Large intestine (tissue), 12 donors: ENCODE measurements around the gene BPGM. TPM values are rescaled to one million over a fixed set of nuclear protein-coding genes. Genes with fewer than 3 reads are reported as not detected.

Experiments
- DNase-seq, 2 donors: peaks; one replicate each; pipeline versions ENCODE4 v3.0.0 to v3.0.0-alpha.2; 2013
- H3K27ac ChIP-seq: one replicate; pipeline ENCODE4 v1.5.1; 2013; ENCODE audit warnings: low read length
- H3K27me3 ChIP-seq: 2 replicates; pipeline ENCODE4 v1.6.1; 2013; ENCODE audit warnings: low read length; ENCODE audit not compliant: control insufficient read depth, insufficient read depth
- H3K36me3 ChIP-seq: 2 replicates; pipeline ENCODE4 v1.6.1; 2013; ENCODE audit warnings: low read length; ENCODE audit not compliant: control insufficient read depth, insufficient read depth
- H3K4me1 ChIP-seq: one replicate; pipeline ENCODE4 v1.6.1; 2013; ENCODE audit warnings: low read length; ENCODE audit not compliant: control insufficient read depth, insufficient read depth
- H3K4me3 ChIP-seq: one replicate; pipeline ENCODE4 v1.5.1; 2013; ENCODE audit warnings: low read length
- H3K9me3 ChIP-seq: one replicate; pipeline ENCODE4 v1.6.1; 2013; ENCODE audit warnings: mild to moderate bottlenecking, low read depth, low read length, moderate library complexity; ENCODE audit not compliant: control insufficient read depth
- WGBS: methylation state at CpG from one replicate; pipeline ENCODE4 v1.1.5; 2013; ENCODE audit warnings: low lambda C conversion rate; ENCODE audit not compliant: insufficient coverage; 5-methylcytosine and 5-hydroxymethylcytosine counted together
- long read RNA-seq, 11 donors: transcript quantifications; one replicate each; lab custom pipeline, GENCODE V29; 2026
- polyA plus RNA-seq: library from polyadenylated mRNA; unstranded; fragments of 120-200 nt; gene quantifications from one replicate; pipeline ENCODE4 v1.2.1, GENCODE V29; 2013

BPGM gene
- polyA plus RNA-seq = 14.9 TPM
- long read RNA-seq, donor 1, partial matches to known transcripts = 0 of 4 reads
- long read RNA-seq, donor 1, other reads (novel, unspliced or antisense) = 0 of 4 reads
- long read RNA-seq, donor 2, transcript BPGM-201 (3 exons, 1,753 nt) = major isoform, 6 of 6 reads
- long read RNA-seq, donor 2, partial matches to known transcripts = 0 of 6 reads
- long read RNA-seq, donor 2, other reads (novel, unspliced or antisense) = 0 of 6 reads
- long read RNA-seq, donor 3, transcript BPGM-201 (3 exons, 1,753 nt) = major isoform, 8 of 8 reads
- long read RNA-seq, donor 3, partial matches to known transcripts = 0 of 8 reads
- long read RNA-seq, donor 3, other reads (novel, unspliced or antisense) = 0 of 8 reads
- long read RNA-seq, donor 4, partial matches to known transcripts = 0 of 2 reads
- long read RNA-seq, donor 4, other reads (novel, unspliced or antisense) = 0 of 2 reads
- long read RNA-seq, donor 5, transcript BPGM-201 (3 exons, 1,753 nt) = major isoform, 7 of 7 reads
- long read RNA-seq, donor 5, partial matches to known transcripts = 0 of 7 reads
- long read RNA-seq, donor 5, other reads (novel, unspliced or antisense) = 0 of 7 reads
- long read RNA-seq, donor 6, partial matches to known transcripts = 0 of 4 reads
- long read RNA-seq, donor 6, other reads (novel, unspliced or antisense) = 0 of 4 reads
- long read RNA-seq, donor 7, partial matches to known transcripts = 0 of 2 reads
- long read RNA-seq, donor 7, other reads (novel, unspliced or antisense) = 0 of 2 reads
- long read RNA-seq, donor 8, transcript BPGM-201 (3 exons, 1,753 nt) = major isoform, 5 of 5 reads
- long read RNA-seq, donor 8, partial matches to known transcripts = 0 of 5 reads
- long read RNA-seq, donor 8, other reads (novel, unspliced or antisense) = 0 of 5 reads
- long read RNA-seq, donor 9, partial matches to known transcripts = 0 of 3 reads
- long read RNA-seq, donor 9, other reads (novel, unspliced or antisense) = 0 of 3 reads
- long read RNA-seq, donor 10, transcript BPGM-201 (3 exons, 1,753 nt) = major isoform, 6 of 6 reads
- long read RNA-seq, donor 10, partial matches to known transcripts = 0 of 6 reads
- long read RNA-seq, donor 10, other reads (novel, unspliced or antisense) = 0 of 6 reads
- long read RNA-seq, donor 11, transcript BPGM-201 (3 exons, 1,753 nt) = major isoform, 6 of 6 reads
- long read RNA-seq, donor 11, partial matches to known transcripts = 0 of 6 reads
- long read RNA-seq, donor 11, other reads (novel, unspliced or antisense) = 0 of 6 reads

GRCh38 chr7:134646425-134647305 lies at the start of gene BPGM:
Gene BPGM (plus strand): TSS chr7:134646853. CDS start chr7:134661508, 14,655 bp downstream.
- H3K27ac ChIP-seq = peak within 1 kb of the TSS; percentile 61
- WGBS = 0% methylated on average over 3 of the region's 36 CpGs
- peak within 1 kb of the TSS; percentile 76 for H3K4me3 ChIP-seq
- peaks cover 3% of the 10 kb centered on the region for H3K4me1 ChIP-seq
- no peaks in the 10 kb centered on the region for H3K36me3 ChIP-seq
- H3K9me3 ChIP-seq = no peaks in the 10 kb centered on the region
- no peaks in the 10 kb centered on the region for H3K27me3 ChIP-seq
- DNase-seq = peak; percentile 99 to 100

DNA sequence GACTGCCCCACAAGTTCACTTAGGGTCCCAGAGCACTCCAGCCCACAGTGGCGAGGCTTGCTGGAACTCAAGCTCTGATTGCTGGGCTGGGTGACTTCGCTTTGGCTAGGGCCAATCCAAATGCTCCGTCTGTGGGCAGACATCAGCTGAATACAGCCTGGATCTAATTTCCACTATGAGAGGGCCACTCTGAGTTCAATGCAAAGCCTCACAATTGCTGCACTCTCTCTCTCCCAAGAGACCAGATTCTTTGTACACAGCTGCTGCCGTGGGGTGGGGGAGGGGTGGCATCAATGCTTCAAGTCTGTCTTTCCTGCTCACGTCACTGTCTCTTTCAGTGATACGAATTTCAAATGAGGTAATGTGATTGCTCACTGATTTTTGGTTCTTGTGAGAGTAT lies 47.3 kb upstream of the BPGM start:
- no CpG with 5 or more reads among the region's 6 CpGs for WGBS

DNA sequence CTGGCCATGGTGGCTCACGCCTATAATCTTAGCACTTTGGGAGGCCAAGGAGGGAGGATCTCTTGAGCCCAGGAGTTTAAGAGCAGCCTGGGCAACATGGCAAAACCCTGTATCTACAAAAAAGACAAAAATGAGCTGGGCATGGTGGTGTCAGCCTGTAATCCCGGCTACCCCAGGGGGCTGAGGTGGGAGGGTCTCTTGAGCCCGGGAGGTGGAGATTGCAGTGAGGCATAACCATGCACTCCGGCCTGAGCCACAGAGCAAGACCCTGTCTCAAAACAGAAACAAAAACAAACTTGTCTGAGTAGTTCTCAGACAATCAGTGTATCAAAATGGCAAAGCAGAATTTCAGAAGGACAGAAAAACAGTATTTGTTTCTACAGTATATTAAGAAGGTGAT lies 45.2 kb upstream of the BPGM start:
- H3K27ac ChIP-seq = no peak overlapping the region
- H3K9me3 ChIP-seq = no peaks in the 10 kb centered on the region
- peaks cover 2% of the 10 kb centered on the region for H3K27me3 ChIP-seq
- no peak overlapping the region for H3K4me3 ChIP-seq
- WGBS = no CpG with 5 or more reads among the region's 4 CpGs
- H3K4me1 ChIP-seq = peaks cover 4% of the 10 kb centered on the region
- no peak for DNase-seq
- no peaks in the 10 kb centered on the region for H3K36me3 ChIP-seq

More for the DNA sequence above, 47.3 kb upstream of the BPGM start:
- Histone ChIP-seq H3K27me3 (no peaks in the 10 kb centered on the region), H3K9me3 (no peaks in the 10 kb centered on the region), H3K27ac (no peak overlapping the region), H3K36me3 (no peaks in the 10 kb centered on the region), H3K4me1 (peaks cover 4% of the 10 kb centered on the region), H3K4me3 (no peak overlapping the region)
- DNase-seq = no peak

GRCh38 chr7:134602881-134603451 lies 43.7 kb upstream of the BPGM start:
- Histone ChIP-seq H3K36me3 (no peaks in the 10 kb centered on the region), H3K9me3 (no peaks in the 10 kb centered on the region), H3K4me1 (peaks cover 4% of the 10 kb centered on the region), H3K27me3 (peaks cover 7% of the 10 kb centered on the region), H3K4me3 (no peak overlapping the region), H3K27ac (peak overlapping the region; percentile 37)
- peak; percentile 74 to 83 for DNase-seq
- no CpG with 5 or more reads among the region's 11 CpGs for WGBS

DNA sequence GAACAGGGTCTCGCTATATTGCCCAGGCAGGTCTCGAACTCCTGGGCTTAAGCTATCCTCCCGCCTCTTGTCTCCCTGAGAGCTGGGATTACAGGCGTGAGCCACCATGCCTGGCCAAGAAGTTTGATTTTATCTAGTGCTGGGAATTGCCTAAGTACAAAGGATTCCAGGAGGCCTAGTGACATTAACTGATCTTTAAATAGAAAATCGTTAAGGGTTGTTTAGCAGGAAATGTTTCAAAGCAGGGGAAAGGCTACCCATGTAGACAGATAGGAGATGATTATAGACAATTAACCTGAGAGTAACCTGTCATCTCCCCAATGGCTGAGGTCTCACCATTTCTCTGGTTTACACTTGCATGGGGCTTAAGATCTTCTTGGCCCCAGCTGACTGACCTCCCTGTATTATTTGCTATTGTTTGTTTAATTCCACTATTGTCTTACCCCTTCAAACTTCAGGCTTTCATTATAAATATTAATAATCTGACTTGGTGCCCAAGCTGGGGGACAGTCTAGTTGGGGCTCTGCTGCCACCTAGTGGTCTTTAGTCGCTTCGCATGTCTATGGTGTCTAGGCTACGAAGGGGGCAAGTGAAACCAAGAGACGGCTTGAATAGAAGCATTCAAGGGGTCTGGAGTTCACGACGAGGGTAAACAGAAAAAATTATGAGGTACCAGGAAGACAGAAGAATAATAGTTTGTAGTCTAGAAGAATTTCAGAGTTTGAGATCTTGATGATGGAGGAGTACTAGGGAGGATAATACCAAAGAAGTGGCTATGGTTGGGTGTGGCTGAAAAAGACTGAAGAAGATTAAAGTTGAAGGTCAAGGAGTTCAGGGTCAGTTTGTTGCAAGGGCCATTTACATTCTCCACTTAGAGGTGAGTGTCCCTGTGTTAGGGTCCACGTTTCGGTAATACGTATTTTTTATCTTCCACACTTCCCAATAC lies 40.4 kb upstream of the BPGM start:
- no peak overlapping the region for H3K4me3 ChIP-seq
- 0% methylated on average over 3 of the region's 14 CpGs for WGBS

DNA sequence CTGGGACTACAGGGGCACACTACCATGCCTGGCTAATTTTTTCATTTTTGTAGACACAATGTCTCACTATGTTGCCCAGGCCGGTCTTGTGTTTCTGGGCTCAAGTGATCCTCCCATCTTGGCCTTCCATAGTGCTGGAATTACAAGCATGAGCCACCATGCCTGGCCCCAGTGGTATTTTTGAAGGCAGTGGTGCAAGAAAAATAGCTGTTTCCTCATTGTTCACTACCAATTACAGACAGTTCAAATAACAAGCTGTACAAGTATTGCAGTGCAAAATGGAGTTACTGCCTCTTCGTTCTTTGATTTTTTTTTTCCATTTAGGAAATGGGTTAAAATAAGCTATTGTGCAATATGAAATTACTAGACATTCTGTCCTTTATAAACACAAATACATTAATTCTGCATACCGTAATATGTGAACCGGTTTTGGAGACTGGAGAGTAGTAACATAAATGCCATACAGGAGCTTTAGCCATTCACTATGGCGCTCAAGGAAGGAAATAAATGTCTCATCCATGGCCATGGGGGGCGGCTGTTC lies 35.0 kb upstream of the BPGM start:
- 100% methylated on average over 1 of the region's 6 CpGs for WGBS
- Histone ChIP-seq H3K9me3 (no peaks in the 10 kb centered on the region), H3K27ac (no peak overlapping the region), H3K4me1 (no peaks in the 10 kb centered on the region), H3K27me3 (peaks cover 7% of the 10 kb centered on the region), H3K4me3 (no peak overlapping the region), H3K36me3 (no peaks in the 10 kb centered on the region)
- no peak for DNase-seq

More for the DNA sequence above, 40.4 kb upstream of the BPGM start:
- Histone ChIP-seq H3K27ac (no peak overlapping the region), H3K4me1 (peaks cover 4% of the 10 kb centered on the region), H3K9me3 (no peaks in the 10 kb centered on the region), H3K36me3 (no peaks in the 10 kb centered on the region), H3K27me3 (peaks cover 7% of the 10 kb centered on the region)
- peak; percentile 49 for DNase-seq

- H3K27ac ChIP-seq = no peak overlapping the region
- no peaks in the 10 kb centered on the region for H3K36me3 ChIP-seq
- no peak for DNase-seq
- WGBS = no CpG with 5 or more reads among the region's 2 CpGs
- no peaks in the 10 kb centered on the region for H3K4me1 ChIP-seq
- peaks cover 6% of the 10 kb centered on the region for H3K27me3 ChIP-seq
- no peaks in the 10 kb centered on the region for H3K9me3 ChIP-seq
- H3K4me3 ChIP-seq = no peak overlapping the region
Observed at GRCh38 chr7:134612197-134612596, 34.5 kb upstream of the BPGM start.

DNA sequence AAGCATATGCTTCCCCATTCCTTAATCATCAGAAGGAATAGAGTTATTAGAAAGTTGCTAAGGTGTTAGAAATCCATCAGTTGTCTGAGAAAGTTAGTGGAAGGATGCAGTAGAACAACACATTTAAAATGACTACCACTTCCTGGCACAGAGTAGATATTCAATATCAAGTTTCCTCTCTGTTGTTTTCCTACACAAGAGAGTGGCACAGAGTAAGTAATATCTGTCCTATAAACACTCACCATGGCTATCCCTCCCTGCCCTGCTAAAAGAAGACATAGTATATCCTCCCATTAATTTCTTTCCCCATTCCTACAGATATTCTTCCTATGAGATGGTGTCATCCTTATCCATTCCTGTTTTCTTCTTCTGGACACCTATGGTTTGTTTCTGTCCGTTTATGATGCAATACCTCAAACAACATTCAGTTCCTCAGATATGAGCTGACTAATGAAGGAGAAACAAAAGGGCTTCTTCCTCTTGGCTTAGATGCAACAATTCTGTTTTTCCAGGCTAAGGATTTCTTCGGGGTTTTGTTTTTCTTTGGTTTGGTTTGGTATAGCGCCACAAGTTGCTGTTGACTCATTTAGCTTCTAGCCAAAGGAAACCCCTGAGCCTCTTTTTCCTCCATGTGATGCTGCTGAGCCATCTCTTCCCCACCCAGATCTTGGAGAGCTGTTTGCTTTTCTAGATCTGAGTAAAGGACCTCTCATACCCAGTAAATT lies 32.9 kb upstream of the BPGM start:
- Histone ChIP-seq H3K27me3 (peaks cover 6% of the 10 kb centered on the region), H3K36me3 (no peaks in the 10 kb centered on the region), H3K27ac (no peak overlapping the region), H3K4me3 (no peak overlapping the region), H3K4me1 (no peaks in the 10 kb centered on the region), H3K9me3 (no peaks in the 10 kb centered on the region)
- no CpG with 5 or more reads among the region's 3 CpGs for WGBS
- DNase-seq = no peak
